Measurements from ENCODE around the gene NR5A1.

Gene NR5A1

GRCh38 chr9:124479947-124480620 lies 27.1 kb downstream of the NR5A1 start:
- DNase-seq, result no peak

GRCh38 chr9:124479371-124479770 lies 27.8 kb downstream of the NR5A1 start:
- no peak for DNase-seq

- no peak for DNase-seq
These were observed 28.8 kb downstream of the NR5A1 start for GRCh38 chr9:124478354-124478753.

- DNase-seq, result no peak
These were observed 29.4 kb downstream of the NR5A1 start for GRCh38 chr9:124477648-124478285.

- no peak for DNase-seq
These were observed 30.0 kb downstream of the NR5A1 start for GRCh38 chr9:124477211-124477647.

- DNase-seq, result no peak
These were observed 31.1 kb downstream of the NR5A1 start for GRCh38 chr9:124475868-124476690.

GRCh38 chr9:124475158-124475867 lies 31.9 kb downstream of the NR5A1 start:
- DNase-seq, result no peak

GRCh38 chr9:124474151-124474550 lies 33.0 kb downstream of the NR5A1 start:
- no peak for DNase-seq

GRCh38 chr9:124473310-124473709 lies 33.9 kb downstream of the NR5A1 start:
- no peak for DNase-seq

GRCh38 chr9:124472770-124473169 lies 34.4 kb downstream of the NR5A1 start:
- DNase-seq, result no peak

- no peak for DNase-seq
These were observed 35.4 kb downstream of the NR5A1 start for GRCh38 chr9:124471761-124472160.

GRCh38 chr9:124470726-124471125 lies 36.5 kb downstream of the NR5A1 start:
- DNase-seq, result no peak

- no peak for DNase-seq
These were observed 36.9 kb downstream of the NR5A1 start for GRCh38 chr9:124470306-124470705.

GRCh38 chr9:124469011-124469832 lies 38.0 kb downstream of the NR5A1 start:
- no peak for DNase-seq

GRCh38 chr9:124468061-124468740 lies 39.0 kb downstream of the NR5A1 start:
- no peak for DNase-seq

GRCh38 chr9:124467410-124468060 lies 39.7 kb downstream of the NR5A1 start:
- no peak for DNase-seq

- no peak for DNase-seq
These were observed 41.5 kb downstream of the NR5A1 start for GRCh38 chr9:124465736-124466135.

- DNase-seq, result no peak
These were observed 44.5 kb downstream of the NR5A1 start for GRCh38 chr9:124462739-124463138.

- no peak for DNase-seq
These were observed 48.8 kb downstream of the NR5A1 start for GRCh38 chr9:124458441-124458840.

- no peak for DNase-seq
These were observed 49.2 kb downstream of the NR5A1 start for GRCh38 chr9:124457887-124458431.

Measured in activated CD4-positive, alpha-beta T cell treated with anti-CD3 and anti-CD28 coated beads, Interleukin-2, amount 50 U/mL, for 16 hours (primary cell).